GM13977 (cell line): ENCODE measurements around the gene ATP2A1.

Source experiments
- DNase-seq: peaks from one replicate; pipeline ENCODE4 v3.0.0; 2012; ENCODE audit warnings: low spot score
- in situ Hi-C: fragments of 300-500 bp; cut with MboI; formaldehyde crosslinking; loops from one replicate; pipeline ENCODE4 v1.12.0; 2022; ENCODE audit warnings: low sequenced_read_pairs, low pct_unique_long_range_greater_than_20kb, mixed read lengths, inconsistent platforms; ENCODE audit not compliant: unreplicated experiment
- TF ChIP-seq, protein P1 (sequence below): IDR thresholded peaks from 2 replicates; pipeline ENCODE4 v1.5.1; 2012; ENCODE audit warnings: mild to moderate bottlenecking, control low read depth; ENCODE audit not compliant: insufficient read depth; ENCODE audit errors: extremely low read depth, missing control alignments

ATP2A1 gene

DNA sequence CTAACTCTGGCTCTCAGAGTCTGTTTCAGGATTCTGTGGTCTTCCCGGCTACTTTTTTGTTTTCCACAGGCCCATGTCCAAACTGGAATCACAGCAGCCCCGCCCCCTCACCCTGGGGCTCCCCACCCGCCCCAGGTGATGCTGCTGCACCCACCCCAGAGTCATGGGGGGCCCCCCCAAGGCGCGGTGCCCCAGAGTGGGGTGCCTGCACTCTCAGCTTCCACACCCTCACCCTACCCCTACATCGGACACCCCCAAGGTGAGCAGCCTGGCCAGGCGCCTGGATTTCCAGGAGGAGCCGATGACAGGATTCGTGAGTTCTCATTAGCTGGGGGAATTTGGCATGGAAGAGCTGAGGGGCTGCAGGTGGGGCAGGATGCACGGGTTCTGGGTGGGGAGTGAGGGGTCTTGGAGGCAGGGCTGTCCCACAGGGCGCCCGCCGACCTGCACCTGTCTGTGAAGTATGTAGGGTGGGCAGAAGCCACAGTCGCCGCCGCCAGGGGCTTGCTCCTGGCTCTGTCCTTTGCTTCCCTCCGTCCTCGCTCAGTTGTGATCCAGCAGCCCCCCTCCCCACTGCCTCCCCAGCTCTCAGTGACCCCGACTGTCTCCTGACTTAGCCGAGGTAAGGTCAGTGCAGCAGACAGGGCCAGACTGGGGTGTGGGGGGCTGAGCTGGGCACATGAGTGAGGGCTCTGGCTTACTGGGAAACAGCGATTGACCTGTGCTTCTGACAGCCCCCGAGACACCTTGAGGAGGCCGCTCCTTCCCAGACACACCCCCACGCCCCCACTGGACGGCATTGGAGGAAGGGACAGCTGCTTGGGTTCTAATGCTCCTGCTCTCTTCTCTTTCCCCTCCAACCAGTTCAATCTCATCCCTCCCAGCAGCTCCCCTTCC is 42.2 kb upstream of the ATP2A1 start:
- no peak for DNase-seq
- TF ChIP-seq, protein P1, sequence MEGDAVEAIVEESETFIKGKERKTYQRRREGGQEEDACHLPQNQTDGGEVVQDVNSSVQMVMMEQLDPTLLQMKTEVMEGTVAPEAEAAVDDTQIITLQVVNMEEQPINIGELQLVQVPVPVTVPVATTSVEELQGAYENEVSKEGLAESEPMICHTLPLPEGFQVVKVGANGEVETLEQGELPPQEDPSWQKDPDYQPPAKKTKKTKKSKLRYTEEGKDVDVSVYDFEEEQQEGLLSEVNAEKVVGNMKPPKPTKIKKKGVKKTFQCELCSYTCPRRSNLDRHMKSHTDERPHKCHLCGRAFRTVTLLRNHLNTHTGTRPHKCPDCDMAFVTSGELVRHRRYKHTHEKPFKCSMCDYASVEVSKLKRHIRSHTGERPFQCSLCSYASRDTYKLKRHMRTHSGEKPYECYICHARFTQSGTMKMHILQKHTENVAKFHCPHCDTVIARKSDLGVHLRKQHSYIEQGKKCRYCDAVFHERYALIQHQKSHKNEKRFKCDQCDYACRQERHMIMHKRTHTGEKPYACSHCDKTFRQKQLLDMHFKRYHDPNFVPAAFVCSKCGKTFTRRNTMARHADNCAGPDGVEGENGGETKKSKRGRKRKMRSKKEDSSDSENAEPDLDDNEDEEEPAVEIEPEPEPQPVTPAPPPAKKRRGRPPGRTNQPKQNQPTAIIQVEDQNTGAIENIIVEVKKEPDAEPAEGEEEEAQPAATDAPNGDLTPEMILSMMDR: no peak
- in situ Hi-C loops: no loop called here

DNA sequence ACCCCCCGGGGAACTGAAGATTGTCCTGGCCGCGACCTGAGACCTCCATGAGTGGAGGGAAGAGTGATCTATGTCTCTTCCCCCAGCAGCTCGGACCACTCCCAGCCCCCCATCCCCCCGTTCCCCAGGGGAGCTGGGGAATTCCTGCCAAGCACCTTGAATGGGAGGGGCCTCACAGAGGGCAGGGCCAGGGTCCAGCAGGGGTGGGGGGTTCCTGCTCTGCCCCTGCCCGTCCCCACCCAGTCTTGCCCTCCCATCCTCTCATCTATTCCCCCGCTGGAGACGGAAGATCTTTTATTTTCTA is 41.6 kb upstream of the ATP2A1 start:
- DNase-seq: no peak
- in situ Hi-C loops: no loop called here
- TF ChIP-seq, protein P1: no peak

DNA sequence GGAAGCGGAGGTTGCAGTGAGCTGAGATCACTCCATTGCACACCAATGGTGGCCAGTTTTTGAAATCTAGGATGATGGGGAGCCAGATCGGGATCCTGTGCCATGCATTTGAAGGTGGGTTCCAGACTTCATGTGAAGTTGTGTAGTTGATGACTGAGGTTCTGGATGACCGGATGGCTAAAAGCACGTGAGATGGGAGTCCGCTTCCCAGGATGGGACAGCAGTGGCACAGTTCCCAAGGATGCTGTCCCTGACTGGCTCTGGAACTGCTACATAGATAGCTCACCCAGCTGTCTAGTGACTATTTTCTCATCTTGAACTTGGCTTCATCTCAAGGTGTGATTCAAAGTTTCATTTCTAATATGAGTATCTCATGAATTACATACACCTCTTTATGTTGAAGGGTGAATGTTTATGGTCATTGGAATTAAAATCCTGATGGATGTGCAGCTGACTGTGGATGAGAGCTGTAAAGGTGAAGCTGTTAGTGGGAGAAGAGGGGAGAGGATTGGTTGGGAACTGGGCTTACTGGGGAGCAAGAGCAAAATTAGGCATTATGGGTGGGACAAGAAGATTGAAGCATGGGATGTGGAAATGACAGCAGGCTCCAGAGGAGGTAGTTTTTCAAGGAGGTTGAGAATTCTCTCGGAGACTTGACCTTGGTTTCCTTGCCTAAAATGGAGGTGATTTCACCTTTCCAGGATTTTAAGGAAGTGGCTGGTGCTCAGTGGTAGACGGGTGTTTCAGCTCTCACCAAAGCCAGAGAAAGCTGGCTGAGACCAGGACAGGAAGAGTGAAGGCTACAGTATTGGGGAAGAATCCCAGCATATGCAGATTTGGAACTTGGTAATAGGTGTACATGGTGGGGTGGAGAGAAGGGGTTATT is 40.4 kb upstream of the ATP2A1 start:
- in situ Hi-C loops: no loop called here
- no peak for DNase-seq
- TF ChIP-seq, protein P1: no peak

DNA sequence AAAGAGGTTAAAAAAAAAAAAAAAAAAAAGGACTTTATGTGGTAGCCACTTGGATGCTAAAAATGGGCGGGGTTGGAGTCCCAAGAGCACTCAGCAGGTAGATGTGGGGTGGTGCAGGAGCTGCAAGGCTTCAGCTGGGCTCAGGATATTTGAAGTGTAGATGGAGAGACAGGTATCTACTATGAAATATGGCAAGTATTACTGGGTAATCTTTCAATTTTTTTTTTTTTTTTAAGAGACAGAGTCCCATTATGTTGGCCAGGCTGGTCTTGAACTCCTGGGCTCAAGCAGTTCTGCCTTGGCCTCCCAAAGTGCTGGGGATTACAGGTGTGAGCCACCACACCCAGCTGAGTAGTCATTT is 39.8 kb upstream of the ATP2A1 start:
- in situ Hi-C loops: no loop called here
- TF ChIP-seq, protein P1: no peak
- no peak for DNase-seq

DNA sequence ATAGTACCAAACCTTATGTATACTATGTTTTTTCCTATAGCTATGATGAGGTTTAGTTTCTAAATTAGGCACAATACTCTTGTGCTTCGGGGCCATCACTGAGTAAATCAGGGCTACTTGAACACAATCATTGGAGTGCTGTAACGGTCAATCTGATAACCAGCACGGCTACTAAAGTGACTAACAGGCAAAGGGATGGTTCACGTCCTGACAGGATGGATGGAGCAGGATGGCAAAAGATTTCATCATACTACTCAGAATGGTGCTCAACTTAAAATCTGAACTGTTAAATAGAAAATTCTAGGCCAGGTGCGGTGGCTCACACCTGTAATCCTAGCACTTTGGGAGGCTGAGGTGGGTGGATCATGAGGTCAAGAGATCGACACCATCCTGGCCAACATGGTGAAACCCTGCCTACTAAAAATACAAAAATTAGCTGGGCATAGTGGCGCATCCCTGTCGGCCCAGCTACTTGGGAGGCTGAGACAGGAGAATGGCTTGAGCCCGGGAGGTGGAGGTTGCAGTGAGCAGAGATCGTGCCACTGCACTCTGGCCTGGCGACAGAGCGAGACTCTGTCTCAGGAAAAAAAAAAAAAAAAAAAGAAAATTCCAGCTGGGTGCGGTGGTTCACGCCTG is 39.2 kb upstream of the ATP2A1 start:
- DNase-seq: no peak
- in situ Hi-C loops: no loop called here
- TF ChIP-seq, protein P1: no peak

DNA sequence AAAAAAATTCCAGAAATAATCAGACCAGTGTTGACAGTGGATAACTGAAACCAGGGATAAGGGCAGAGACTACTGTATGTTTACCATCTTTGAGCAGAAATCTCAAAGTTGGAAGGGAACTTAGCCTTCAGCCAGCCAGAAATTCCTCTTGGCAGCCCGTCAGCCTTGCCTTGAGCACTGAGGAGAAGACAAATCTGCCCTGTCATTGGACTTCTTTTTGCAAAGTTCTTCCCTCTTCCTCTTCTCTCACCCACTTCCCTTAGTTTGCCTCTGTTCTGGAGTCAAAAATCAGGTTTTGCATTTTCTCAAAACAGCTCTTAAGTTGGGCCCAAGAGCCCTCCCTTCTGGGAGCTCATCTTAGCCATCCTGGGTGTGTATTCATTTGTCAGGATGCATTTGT is 38.4 kb upstream of the ATP2A1 start:
- in situ Hi-C loops: no loop called here
- TF ChIP-seq, protein P1: no peak

More for the DNA sequence above, 38.4 kb upstream of the ATP2A1 start:
- DNase-seq: no peak
